Panc1 (cell line): Measurements from ENCODE around the gene KRAS. TPM values are rescaled to one million over a fixed set of nuclear protein-coding genes. Genes with fewer than 3 reads are reported as not detected.

ENCODE experiments used
- ATAC-seq: fragments of 200-7000 bp; cut with Tn5 transposase; 2 replicates; pipeline ENCODE4 v1.9.1; 2020; ENCODE audit warnings: mild to moderate bottlenecking, moderate library complexity
- BruUV-seq: library from RNA; stranded (reverse); fragments of 400-500 nt; replicated peaks from 2 replicates; lab custom pipeline; 2021; lab: Mats Ljungman, UMichigan
- CTCF ChIA-PET: fragments of 300-600 bp; sonication (Branson Sonifier 250); formaldehyde crosslinking; loops from one replicate; lab custom pipeline; 2022; ENCODE audit warnings: antibody characterized with exemption; lab: Charles Lee
- POLR2A ChIA-PET: fragments of 300-600 bp; sonication (Branson Sonifier 250); formaldehyde crosslinking; loops from one replicate; lab custom pipeline; 2022; ENCODE audit warnings: antibody characterized with exemption; lab: Charles Lee
- DNase-seq: peaks from one replicate; pipeline ENCODE4 v3.0.0-alpha.2; 2010; ENCODE audit warnings: low read depth, low spot score
- H3K27ac ChIP-seq: 2 replicates; pipeline ENCODE4 v1.5.1; 2011; ENCODE audit warnings: mild to moderate bottlenecking, low read length, inconsistent platforms
- H3K27me3 ChIP-seq: fragments of 200-500 bp; sonication (Bioruptor generic); 2 replicates; pipeline ENCODE4 v1.6.0; 2014; ENCODE audit warnings: low read length, inconsistent platforms; ENCODE audit not compliant: control insufficient read depth, insufficient read depth
- H3K36me3 ChIP-seq: fragments of 200-500 bp; sonication (Bioruptor generic); 2 replicates; pipeline ENCODE4 v1.5.1; 2014; ENCODE audit warnings: inconsistent platforms, mild to moderate bottlenecking, low read length, moderate library complexity; ENCODE audit not compliant: control insufficient read depth, insufficient read depth
- H3K4me1 ChIP-seq: 2 replicates; pipeline ENCODE4 v1.5.1; 2011; ENCODE audit warnings: inconsistent platforms, mild to moderate bottlenecking, low read length, moderate library complexity; ENCODE audit not compliant: control insufficient read depth, insufficient read depth
- H3K4me3 ChIP-seq, 2 experiments: 2 replicates each; pipeline ENCODE4 v1.5.1; 2011 to 2012; ENCODE audit warnings: low read depth in 2 of 2, low read length in 2 of 2, mild to moderate bottlenecking in 2 of 2, inconsistent platforms in 1 of 2, moderate library complexity in 1 of 2
- H3K9me3 ChIP-seq: fragments of 200-500 bp; sonication (Bioruptor generic); 2 replicates; pipeline ENCODE4 v1.5.1; 2014; ENCODE audit warnings: low read depth, mild to moderate bottlenecking, inconsistent platforms, low read length, moderate library complexity; ENCODE audit not compliant: control insufficient read depth, insufficient read depth
- CTCF ChIP-seq: fragments of 450-650 bp; IDR thresholded peaks from 2 replicates; pipeline ENCODE4 v1.5.1; 2017; ENCODE audit warnings: mild to moderate bottlenecking
- POLR2AphosphoS5 ChIP-seq: IDR thresholded peaks from 2 replicates; pipeline ENCODE4 v1.6.1; 2012; ENCODE audit warnings: mild to moderate bottlenecking, low read depth, low read length, moderate library complexity
- REST ChIP-seq, 2 experiments: IDR thresholded peaks; 2 replicates each; pipeline ENCODE4 v1.6.1; 2011 to 2012; ENCODE audit warnings: low read depth in 2 of 2, control low read depth in 1 of 2, low read length in 1 of 2, mild to moderate bottlenecking in 1 of 2, moderate library complexity in 1 of 2; ENCODE audit not compliant: insufficient read depth in 1 of 2
- SIN3A ChIP-seq: IDR thresholded peaks from 2 replicates; pipeline ENCODE4 v1.6.1; 2012; ENCODE audit warnings: low read depth, mild to moderate bottlenecking, low read length, moderate library complexity, borderline replicate concordance; ENCODE audit not compliant: insufficient read depth
- TCF7L2 ChIP-seq: IDR thresholded peaks from 2 replicates; pipeline ENCODE4 v1.6.1; 2011; ENCODE audit warnings: mild to moderate bottlenecking, low read depth, low read length, inconsistent platforms
- in situ Hi-C: cut with HindIII; loops from 2 replicates; pipeline ENCODE4 v1.10.0; 2016; ENCODE audit warnings: low sequenced_read_pairs, low pct_unique_long_range_greater_than_20kb
- intact Hi-C: fragments of 100-400 bp; cut with micrococcal nuclease; formaldehyde crosslinking; loops from one replicate; pipeline ENCODE4 v1.10.0; 2022; ENCODE audit not compliant: unreplicated experiment
- total RNA-seq: library from RNA; stranded (reverse); gene quantifications from one replicate; pipeline ENCODE4 v1.2.1, GENCODE V29; 2021; ENCODE audit not compliant: unreplicated experiment

The KRAS gene
- total RNA-seq, 1 experiment from 2014 or later = 33.1 TPM

- no peak for TF ChIP-seq REST (IDR thresholded peaks at IDR 0.05; ENCODE audit: insufficient read depth in 1 of 2, low read depth in 2 of 2, low read length in 1 of 2)
- TF ChIP-seq CTCF = no peak
- peak; percentile 100 for TF ChIP-seq SIN3A
- peak; percentile 97 for TF ChIP-seq POLR2AphosphoS5
- TF ChIP-seq TCF7L2 = no peak; the same call in 1 of the 2 replicates
- intact Hi-C loops = no loop called here
- Histone ChIP-seq H3K27me3 (no peaks in the 10 kb centered on the region), H3K4me3 (peak within 1 kb of the TSS; percentile 71 to 83), H3K9me3 (no peaks in the 10 kb centered on the region), H3K4me1 (peaks cover 16% of the 10 kb centered on the region), H3K36me3 (no peaks in the 10 kb centered on the region), H3K27ac (peak within 1 kb of the TSS; percentile 94)
- BruUV-seq = TSS peak; percentile 89
- CTCF ChIA-PET = interaction anchor here (0.6 to 1.1 kb wide), 4 partner anchors 18 to 192 kb away, joined by 3 to 6 read pairs (median 5); no protein-coding TSS in a partner anchor
- ATAC-seq (peak; percentile 99), DNase-seq (peak; percentile 81)
- in situ Hi-C loops = no loop called here
- POLR2A ChIA-PET = interaction anchor here (0.7 to 1.0 kb wide), 2 partner anchors 72 to 201 kb away, joined by 3 to 4 read pairs; no protein-coding TSS in a partner anchor
Observed at GRCh38 chr12:25195056-25195971, 55.4 kb downstream of the KRAS start, which contains the start of the genes DNAI7 and ETFRF1. DNAI7 (minus strand) TSS chr12:25195160; CDS start chr12:25195078, 82 bp downstream. ETFRF1 (plus strand) TSS chr12:25195237; CDS start chr12:25203957, 8,720 bp downstream.

- H3K9me3 ChIP-seq = no peaks in the 10 kb centered on the region
- BruUV-seq = no TSS peak
- peaks cover 16% of the 10 kb centered on the region for H3K4me1 ChIP-seq
- no peaks in the 10 kb centered on the region for H3K27me3 ChIP-seq
- ChIA-PET CTCF (interaction anchor here (0.6 to 1.1 kb wide), 4 partner anchors 18 to 193 kb away, joined by 3 to 6 read pairs (median 5); no protein-coding TSS in a partner anchor), POLR2A (interaction anchor here (0.7 to 1.0 kb wide), 4 partner anchors 56 to 806 kb away, joined by 3 to 4 read pairs (median 3); partner anchors contain the start of gene KRAS)
- peak overlapping the region; percentile 71 to 83 for H3K4me3 ChIP-seq
- H3K27ac ChIP-seq = no peak overlapping the region; the same call in 1 of the 2 replicates
- intact Hi-C loops = no loop called here
- no peaks in the 10 kb centered on the region for H3K36me3 ChIP-seq
- in situ Hi-C loops = no loop called here
- DNase-seq = no peak
- TF ChIP-seq TCF7L2 = no peak
- no peak for TF ChIP-seq REST (IDR thresholded peaks at IDR 0.05; ENCODE audit: insufficient read depth in 1 of 2, low read depth in 2 of 2, low read length in 1 of 2)
- no peak for TF ChIP-seq CTCF
- TF ChIP-seq POLR2AphosphoS5 = no peak
- TF ChIP-seq SIN3A = no peak
- ATAC-seq = peak; percentile 58
Observed at GRCh38 chr12:25194722-25195055, 56.0 kb downstream of the KRAS start.
